NCI-H187 (cell line): Measurements from ENCODE around the gene JMY.
"Not testable (repeated sequence)": the region's sequence is repeated elsewhere in the genome, so short reads cannot be mapped to it uniquely, and the experiment has no call there.

Experiments
- DNase-seq, 2 experiments: peaks; one replicate each; lab custom pipeline; 2025; lab: John Stamatoyannopoulos, UW

Gene JMY

GRCh38 chr5:79237740-79238560 lies 2.0 kb downstream of the JMY start:
- no peak for DNase-seq

GRCh38 chr5:79240561-79240960 lies 4.6 kb downstream of the JMY start:
- DNase-seq = no peak

GRCh38 chr5:79241535-79241979 lies 5.6 kb downstream of the JMY start:
- no peak for DNase-seq

GRCh38 chr5:79242242-79243039 lies 6.5 kb downstream of the JMY start:
- DNase-seq = no peak

- DNase-seq = no peak
Measured at GRCh38 chr5:79243224-79243623, 7.3 kb downstream of the JMY start.

- not testable (repeated sequence) for DNase-seq
Measured at GRCh38 chr5:79254067-79254466, 18.1 kb downstream of the JMY start.

- DNase-seq = peak in 1 of 2 experiments; percentile 11
Measured at GRCh38 chr5:79255786-79256557, 20.0 kb downstream of the JMY start.

- no peak for DNase-seq
Measured at GRCh38 chr5:79256563-79256962, 20.6 kb downstream of the JMY start.

- DNase-seq = no peak
Measured at GRCh38 chr5:79257314-79257713, 21.4 kb downstream of the JMY start.

GRCh38 chr5:79258801-79259200 lies 22.9 kb downstream of the JMY start:
- DNase-seq = no peak

GRCh38 chr5:79259383-79259782 lies 23.5 kb downstream of the JMY start:
- DNase-seq = no peak

- DNase-seq = no peak
Measured at GRCh38 chr5:79259810-79260209, 23.9 kb downstream of the JMY start.

- DNase-seq = no peak
Measured at GRCh38 chr5:79261897-79262296, 26.0 kb downstream of the JMY start.

GRCh38 chr5:79263290-79263689 lies 27.4 kb downstream of the JMY start:
- DNase-seq = no peak

- no peak for DNase-seq
Measured at GRCh38 chr5:79267180-79267579, 31.2 kb downstream of the JMY start.

- no peak for DNase-seq
Measured at GRCh38 chr5:79269733-79270166, 33.8 kb downstream of the JMY start.

GRCh38 chr5:79273341-79273740 lies 37.4 kb downstream of the JMY start:
- no peak for DNase-seq

- no peak for DNase-seq
Measured at GRCh38 chr5:79284846-79285245, 48.9 kb downstream of the JMY start.

GRCh38 chr5:79285285-79285684 lies 49.4 kb downstream of the JMY start:
- DNase-seq = no peak

GRCh38 chr5:79285833-79286232 lies 49.9 kb downstream of the JMY start:
- no peak for DNase-seq

- no peak for DNase-seq
Measured at GRCh38 chr5:79287380-79287779, 51.4 kb downstream of the JMY start.

GRCh38 chr5:79287907-79288306 lies 52.0 kb downstream of the JMY start:
- no peak for DNase-seq
